Adrenal gland (tissue), 5 donors: ENCODE results near the gene IQSEC3.

Experiments used
- CTCF ChIP-seq, 6 experiments: fragments of 450-650 bp in 4 of 6; fragments of 200-600 bp in 2 of 6; sonication (generic) in 1 of 6; IDR thresholded peaks; 1 replicate in 5 of 6; 2 replicates in 1 of 6; pipeline versions ENCODE4 v1.5.1 to v1.8.0; 2016 to 2021; ENCODE audit warnings: antibody characterized with exemption in 6 of 6, mild to moderate bottlenecking in 2 of 6, moderate library complexity in 1 of 6
- POLR2A ChIP-seq, 2 donors: fragments of 450-650 bp; IDR thresholded peaks; one replicate each; pipeline ENCODE4 v1.6.1; 2017; ENCODE audit warnings: antibody characterized with exemption in 2 of 2, mild to moderate bottlenecking in 2 of 2, moderate library complexity in 1 of 2
- donor health status: DM: no; HTN: no; CAD: no.

- TF ChIP-seq CTCF (IDR thresholded peaks at IDR 0.05) (no peak), POLR2A (IDR thresholded peaks at IDR 0.05) (no peak)
These were observed 9.8 kb upstream of the IQSEC3 start for GRCh38 chr12:56683-57346.
